K562 (cell line): ENCODE results near the gene OOSP2. TPM values are rescaled to one million over a fixed set of nuclear protein-coding genes. Genes with fewer than 3 reads are reported as not detected.

Experiments used
- CBFA2T2 ChIP-seq: fragments of 450-650 bp; conservative IDR thresholded peaks from 2 replicates; pipeline ENCODE4 v1.6.1; 2017; ENCODE audit warnings: mild to moderate bottlenecking
- CC2D1A ChIP-seq: fragments of 450-650 bp; IDR thresholded peaks from 2 replicates; pipeline ENCODE4 v1.6.1; 2017; ENCODE audit warnings: mild to moderate bottlenecking
- CCNT2 ChIP-seq: IDR thresholded peaks from 2 replicates; pipeline ENCODE4 v1.6.1; 2011; ENCODE audit warnings: borderline replicate concordance, low read depth, mild to moderate bottlenecking, moderate library complexity, mixed read lengths, low read length; ENCODE audit not compliant: insufficient read length; ENCODE audit errors: extremely low read depth
- CEBPG ChIP-seq, 3 experiments: fragments of 200-800 bp in 1 of 3; sonication (Bioruptor generic) in 1 of 3; sonication (generic) in 1 of 3; formaldehyde crosslinking in 1 of 3; IDR thresholded peaks in 2 of 3; conservative IDR thresholded peaks in 1 of 3; 2 replicates each; pipeline versions ENCODE4 v1.6.1 to v1.8.0; 2016 to 2022; ENCODE audit warnings: missing compliant biosample characterization in 2 of 3, missing genetic modification characterization in 2 of 3, mild to moderate bottlenecking in 1 of 3, missing genetic modification reagents in 1 of 3
- HDGF ChIP-seq: fragments of 450-650 bp; IDR thresholded peaks from 2 replicates; pipeline ENCODE4 v1.6.1; 2016
- NFE2 ChIP-seq: IDR thresholded peaks from 2 replicates; pipeline ENCODE4 v1.6.1; 2014; ENCODE audit warnings: antibody characterized with exemption, low read depth
- RBM25 ChIP-seq: fragments of 200-400 bp; formaldehyde crosslinking; IDR thresholded peaks from 2 replicates; pipeline ENCODE4 v1.6.1; 2018; ENCODE audit warnings: low read length, low read depth, moderate library complexity; ENCODE audit not compliant: severe bottlenecking
- RCOR1 ChIP-seq, 2 experiments: IDR thresholded peaks; 2 replicates each; pipeline ENCODE4 v1.6.1; 2012; ENCODE audit warnings: low read depth in 2 of 2, low read length in 2 of 2, borderline replicate concordance in 1 of 2, improper control_type of control experiment in 1 of 2
- SAFB ChIP-seq: fragments of 200-400 bp; formaldehyde crosslinking; IDR thresholded peaks from 2 replicates; pipeline ENCODE4 v1.6.1; 2017; ENCODE audit warnings: low read depth, low read length, borderline replicate concordance
- SIX5 ChIP-seq, 2 experiments: IDR thresholded peaks; 2 replicates each; pipeline ENCODE4 v1.6.1; 2011; ENCODE audit warnings: low read length in 2 of 2, borderline replicate concordance in 1 of 2, low read depth in 1 of 2, mild to moderate bottlenecking in 1 of 2, moderate library complexity in 1 of 2; ENCODE audit not compliant: insufficient read depth in 1 of 2
- SMC3 ChIP-seq: conservative IDR thresholded peaks from 2 replicates; pipeline ENCODE4 v1.6.1; 2011; ENCODE audit warnings: low read depth, low read length, improper control_type of control experiment; ENCODE audit not compliant: insufficient read depth
- SREBF1 ChIP-seq: fragments of 150-350 bp; IDR thresholded peaks from 2 replicates; pipeline ENCODE4 v1.6.1; 2014; ENCODE audit warnings: antibody characterized with exemption, low read depth, low read length, borderline replicate concordance
- TBL1XR1 ChIP-seq, 2 experiments: IDR thresholded peaks; 2 replicates each; pipeline ENCODE4 v1.6.1; 2012; ENCODE audit warnings: improper control_type of control experiment in 2 of 2, low read length in 2 of 2, mild to moderate bottlenecking in 1 of 2
- TBP ChIP-seq: optimal IDR thresholded peaks from 2 replicates; pipeline ENCODE3; 2011; ENCODE audit warnings: low read depth, low read length, improper control_type of control experiment
- TCF3 ChIP-seq: sonication (generic); formaldehyde crosslinking; IDR thresholded peaks from 2 replicates; pipeline ENCODE4 v1.4.0; 2020; ENCODE audit warnings: mild to moderate bottlenecking, missing genetic modification reagents
- TEAD2 ChIP-seq: fragments of 450-650 bp; IDR thresholded peaks from 2 replicates; pipeline ENCODE4 v1.6.1; 2016; ENCODE audit warnings: missing genetic modification characterization, control low read depth, missing compliant biosample characterization
- ZFPM2 ChIP-seq: fragments of 250-450 bp; sonication (Bioruptor Pico); IDR thresholded peaks from 2 replicates; pipeline ENCODE4 v1.5.1; 2022; ENCODE audit warnings: mild to moderate bottlenecking
- ZKSCAN1 ChIP-seq: fragments of 150-350 bp; IDR thresholded peaks from 2 replicates; pipeline ENCODE4 v1.6.1; 2016; ENCODE audit warnings: low read depth, low read length
- ZNF133 ChIP-seq: fragments of 250-450 bp; sonication (Bioruptor Pico); IDR thresholded peaks from 2 replicates; pipeline ENCODE4 v1.4.0; 2020; ENCODE audit warnings: mild to moderate bottlenecking
- ZNF311 ChIP-seq: fragments of 250-450 bp; sonication (Bioruptor Pico); IDR thresholded peaks from 2 replicates; pipeline ENCODE4 v1.4.0; 2020; ENCODE audit warnings: mild to moderate bottlenecking, moderate library complexity
- ZNF324 ChIP-seq: fragments of 250-450 bp; sonication (Bioruptor Pico); IDR thresholded peaks from 2 replicates; pipeline ENCODE4 v1.4.0; 2020; ENCODE audit warnings: mild to moderate bottlenecking
- ZNF436 ChIP-seq: fragments of 250-450, 450-650 bp; sonication (Bioruptor Pico); formaldehyde crosslinking; IDR thresholded peaks from 2 replicates; pipeline ENCODE4 v1.7.0; 2020; ENCODE audit warnings: mild to moderate bottlenecking
- ZZZ3 ChIP-seq: fragments of 450-650 bp; IDR thresholded peaks from 2 replicates; pipeline ENCODE4 v1.6.1; 2016; ENCODE audit warnings: antibody characterized with exemption, mild to moderate bottlenecking, moderate library complexity
- polyA plus RNA-seq, 8 experiments: library from polyadenylated mRNA; depleted of rRNA in 4 of 8; stranded (reverse) in 5 of 8; unstranded in 3 of 8; fragments of >200 nt; fragmentation: Nextera tagmentation in 2 of 8; fragmentation: Illumina TruSeq in 1 of 8; extraction: Ambion mirVana in 2 of 8; extraction: Trizol in 1 of 8; gene quantifications; 2 replicates each; pipeline versions ENCODE4 v1.2.1 to v1.2.3, GENCODE V29; 2011 to 2014; ENCODE audit warnings: inconsistent platforms in 1 of 8, missing spikeins in 1 of 8
- total RNA-seq, 7 experiments: library from RNA; depleted of rRNA in 6 of 7; stranded (reverse); fragments of >200 nt in 6 of 7; fragmentation: Illumina TruSeq in 2 of 7; extraction: Trizol in 2 of 7; gene quantifications; 2 replicates each; pipeline versions ENCODE4 v1.2.1 to v1.2.3, GENCODE V29; 2011 to 2021; ENCODE audit warnings: low replicate concordance in 1 of 7
- TF ChIP-seq, protein P1 (sequence below): fragments of 250-450 bp; sonication (Bioruptor Pico); IDR thresholded peaks from 2 replicates; pipeline ENCODE4 v1.5.0; 2022; ENCODE audit warnings: mild to moderate bottlenecking
- TF ChIP-seq, protein P2 (sequence below), 3 experiments: IDR thresholded peaks in 2 of 3; conservative IDR thresholded peaks in 1 of 3; 2 replicates each; pipeline ENCODE4 v1.5.1; 2011 to 2012; ENCODE audit warnings: low read length in 3 of 3, mild to moderate bottlenecking in 3 of 3, control low read depth in 2 of 3, improper control_type of control experiment in 1 of 3, inconsistent platforms in 1 of 3, low read depth in 1 of 3, mixed read lengths in 1 of 3, moderate library complexity in 1 of 3; ENCODE audit not compliant: insufficient read depth in 2 of 3
- TF ChIP-seq, protein P3 (sequence below): fragments of 450-650 bp; conservative IDR thresholded peaks from 2 replicates; pipeline ENCODE4 v1.6.1; 2016; ENCODE audit warnings: missing genetic modification characterization, low read depth, mild to moderate bottlenecking, missing compliant biosample characterization, moderate library complexity

Gene OOSP2
- total and polyA plus RNA-seq, 9 of the 15 experiments (the other 6 are each of a cell fraction or from before 2014, with no cell fraction given) = 0.14 to 1.5 (median 0.32) TPM; not detected in 4

DNA sequence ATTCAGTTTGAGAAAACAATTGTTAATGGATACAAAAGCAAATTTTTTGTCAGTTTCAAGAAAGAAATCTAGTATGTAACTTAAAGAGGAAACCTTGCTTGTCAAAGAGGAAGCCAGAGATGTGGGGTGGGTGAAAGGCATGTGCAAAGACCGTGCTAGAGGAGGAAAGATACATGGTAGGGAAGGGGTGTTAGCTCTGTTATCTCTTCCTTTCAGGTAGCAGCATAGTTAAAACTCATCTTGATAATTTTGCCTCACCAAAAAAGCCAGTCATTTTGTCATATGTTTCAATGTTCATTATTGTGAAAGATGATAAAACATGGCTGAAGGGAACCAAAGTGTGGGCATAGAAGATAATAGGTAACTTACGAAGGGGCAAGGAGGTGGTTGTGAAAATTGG lies 45.7 kb downstream of the OOSP2 start (continued):
- TF ChIP-seq TBL1XR1 (IDR thresholded peaks at IDR 0.05; ENCODE audit: low read length in 2 of 2) (peak in 1 of 2 experiments; percentile 24; a peak in 1 of 4 replicates), NFE2 (peak; percentile 69), ZNF133 (CRISPR knock-in tag) (no peak), TBP (no peak), SAFB (no peak), CC2D1A (0 out of 2 replicates have a peak, but pooled peaks have one; percentile 26), SMC3 (no peak), TCF3 (CRISPR knock-in tag) (peak; percentile 75), ZFPM2 (no peak), TEAD2 (tag) (no peak), ZNF324 (no peak), SIX5 (IDR thresholded peaks at IDR 0.05; ENCODE audit: borderline replicate concordance in 1 of 2, insufficient read depth in 1 of 2, low read depth in 1 of 2, low read length in 2 of 2) (no peak), ZZZ3 (no peak), CCNT2 (peak; percentile 57), RCOR1 (IDR thresholded peaks at IDR 0.05; ENCODE audit: borderline replicate concordance in 1 of 2, low read depth in 2 of 2, low read length in 2 of 2) (peak in 1 of 2 experiments; percentile 56; a peak in 1 of 4 replicates), HDGF (no peak), RBM25 (no peak), CEBPG (CRISPR knock-in tag; IDR thresholded peaks at IDR 0.05) (no peak), CEBPG (tag; conservative IDR thresholded peaks at IDR 0.05 in 1 of 2, IDR thresholded peaks at IDR 0.05 in 1 of 2) (no peak), ZNF436 (no peak), ZNF311 (no peak), CBFA2T2 (peak; percentile 75), ZKSCAN1 (no peak), SREBF1 (no peak)
- TF ChIP-seq, protein P1, sequence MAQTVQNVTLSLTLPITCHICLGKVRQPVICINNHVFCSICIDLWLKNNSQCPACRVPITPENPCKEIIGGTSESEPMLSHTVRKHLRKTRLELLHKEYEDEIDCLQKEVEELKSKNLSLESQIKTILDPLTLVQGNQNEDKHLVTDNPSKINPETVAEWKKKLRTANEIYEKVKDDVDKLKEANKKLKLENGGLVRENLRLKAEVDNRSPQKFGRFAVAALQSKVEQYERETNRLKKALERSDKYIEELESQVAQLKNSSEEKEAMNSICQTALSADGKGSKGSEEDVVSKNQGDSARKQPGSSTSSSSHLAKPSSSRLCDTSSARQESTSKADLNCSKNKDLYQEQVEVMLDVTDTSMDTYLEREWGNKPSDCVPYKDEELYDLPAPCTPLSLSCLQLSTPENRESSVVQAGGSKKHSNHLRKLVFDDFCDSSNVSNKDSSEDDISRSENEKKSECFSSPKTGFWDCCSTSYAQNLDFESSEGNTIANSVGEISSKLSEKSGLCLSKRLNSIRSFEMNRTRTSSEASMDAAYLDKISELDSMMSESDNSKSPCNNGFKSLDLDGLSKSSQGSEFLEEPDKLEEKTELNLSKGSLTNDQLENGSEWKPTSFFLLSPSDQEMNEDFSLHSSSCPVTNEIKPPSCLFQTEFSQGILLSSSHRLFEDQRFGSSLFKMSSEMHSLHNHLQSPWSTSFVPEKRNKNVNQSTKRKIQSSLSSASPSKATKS (CRISPR knock-in tag) = no peak
- TF ChIP-seq, protein P2, sequence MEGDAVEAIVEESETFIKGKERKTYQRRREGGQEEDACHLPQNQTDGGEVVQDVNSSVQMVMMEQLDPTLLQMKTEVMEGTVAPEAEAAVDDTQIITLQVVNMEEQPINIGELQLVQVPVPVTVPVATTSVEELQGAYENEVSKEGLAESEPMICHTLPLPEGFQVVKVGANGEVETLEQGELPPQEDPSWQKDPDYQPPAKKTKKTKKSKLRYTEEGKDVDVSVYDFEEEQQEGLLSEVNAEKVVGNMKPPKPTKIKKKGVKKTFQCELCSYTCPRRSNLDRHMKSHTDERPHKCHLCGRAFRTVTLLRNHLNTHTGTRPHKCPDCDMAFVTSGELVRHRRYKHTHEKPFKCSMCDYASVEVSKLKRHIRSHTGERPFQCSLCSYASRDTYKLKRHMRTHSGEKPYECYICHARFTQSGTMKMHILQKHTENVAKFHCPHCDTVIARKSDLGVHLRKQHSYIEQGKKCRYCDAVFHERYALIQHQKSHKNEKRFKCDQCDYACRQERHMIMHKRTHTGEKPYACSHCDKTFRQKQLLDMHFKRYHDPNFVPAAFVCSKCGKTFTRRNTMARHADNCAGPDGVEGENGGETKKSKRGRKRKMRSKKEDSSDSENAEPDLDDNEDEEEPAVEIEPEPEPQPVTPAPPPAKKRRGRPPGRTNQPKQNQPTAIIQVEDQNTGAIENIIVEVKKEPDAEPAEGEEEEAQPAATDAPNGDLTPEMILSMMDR (IDR thresholded peaks at IDR 0.05 in 2 of 3, conservative IDR thresholded peaks at IDR 0.05 in 1 of 3; ENCODE audit: insufficient read depth in 2 of 3, low read depth in 1 of 3, low read length in 3 of 3) = no peak
- TF ChIP-seq, protein P3, sequence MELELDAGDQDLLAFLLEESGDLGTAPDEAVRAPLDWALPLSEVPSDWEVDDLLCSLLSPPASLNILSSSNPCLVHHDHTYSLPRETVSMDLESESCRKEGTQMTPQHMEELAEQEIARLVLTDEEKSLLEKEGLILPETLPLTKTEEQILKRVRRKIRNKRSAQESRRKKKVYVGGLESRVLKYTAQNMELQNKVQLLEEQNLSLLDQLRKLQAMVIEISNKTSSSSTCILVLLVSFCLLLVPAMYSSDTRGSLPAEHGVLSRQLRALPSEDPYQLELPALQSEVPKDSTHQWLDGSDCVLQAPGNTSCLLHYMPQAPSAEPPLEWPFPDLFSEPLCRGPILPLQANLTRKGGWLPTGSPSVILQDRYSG = no peak
